WTC11 (cell line): ENCODE data around the gene FSTL4.

Experiments used
- PREB ChIP-seq: sonication (generic); formaldehyde crosslinking; IDR thresholded peaks from 2 replicates; pipeline ENCODE4 v1.8.1; 2022; ENCODE audit warnings: mild to moderate bottlenecking, missing genetic modification reagents, moderate library complexity, borderline replicate concordance
- TEAD4 ChIP-seq: sonication (generic); formaldehyde crosslinking; IDR thresholded peaks from 2 replicates; pipeline ENCODE4 v1.8.0; 2022; ENCODE audit warnings: mild to moderate bottlenecking, missing genetic modification reagents
- TF ChIP-seq, protein P1 (sequence below): sonication (generic); formaldehyde crosslinking; conservative IDR thresholded peaks from 2 replicates; pipeline ENCODE4 v1.8.1; 2023; ENCODE audit warnings: mild to moderate bottlenecking, low read depth, missing genetic modification reagents, moderate library complexity
- TF ChIP-seq, protein P2 (sequence below): fragments of 200-600 bp; IDR thresholded peaks from 2 replicates; pipeline ENCODE4 v1.8.0; 2022; ENCODE audit warnings: antibody characterized with exemption

GRCh38 chr5:133471699-133472098 lies 140.6 kb downstream of the FSTL4 start:
- no peak for TF ChIP-seq PREB (CRISPR knock-in tag)
- TF ChIP-seq, protein P1, sequence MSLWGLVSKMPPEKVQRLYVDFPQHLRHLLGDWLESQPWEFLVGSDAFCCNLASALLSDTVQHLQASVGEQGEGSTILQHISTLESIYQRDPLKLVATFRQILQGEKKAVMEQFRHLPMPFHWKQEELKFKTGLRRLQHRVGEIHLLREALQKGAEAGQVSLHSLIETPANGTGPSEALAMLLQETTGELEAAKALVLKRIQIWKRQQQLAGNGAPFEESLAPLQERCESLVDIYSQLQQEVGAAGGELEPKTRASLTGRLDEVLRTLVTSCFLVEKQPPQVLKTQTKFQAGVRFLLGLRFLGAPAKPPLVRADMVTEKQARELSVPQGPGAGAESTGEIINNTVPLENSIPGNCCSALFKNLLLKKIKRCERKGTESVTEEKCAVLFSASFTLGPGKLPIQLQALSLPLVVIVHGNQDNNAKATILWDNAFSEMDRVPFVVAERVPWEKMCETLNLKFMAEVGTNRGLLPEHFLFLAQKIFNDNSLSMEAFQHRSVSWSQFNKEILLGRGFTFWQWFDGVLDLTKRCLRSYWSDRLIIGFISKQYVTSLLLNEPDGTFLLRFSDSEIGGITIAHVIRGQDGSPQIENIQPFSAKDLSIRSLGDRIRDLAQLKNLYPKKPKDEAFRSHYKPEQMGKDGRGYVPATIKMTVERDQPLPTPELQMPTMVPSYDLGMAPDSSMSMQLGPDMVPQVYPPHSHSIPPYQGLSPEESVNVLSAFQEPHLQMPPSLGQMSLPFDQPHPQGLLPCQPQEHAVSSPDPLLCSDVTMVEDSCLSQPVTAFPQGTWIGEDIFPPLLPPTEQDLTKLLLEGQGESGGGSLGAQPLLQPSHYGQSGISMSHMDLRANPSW: no peak
- no peak for TF ChIP-seq TEAD4
- TF ChIP-seq, protein P2, sequence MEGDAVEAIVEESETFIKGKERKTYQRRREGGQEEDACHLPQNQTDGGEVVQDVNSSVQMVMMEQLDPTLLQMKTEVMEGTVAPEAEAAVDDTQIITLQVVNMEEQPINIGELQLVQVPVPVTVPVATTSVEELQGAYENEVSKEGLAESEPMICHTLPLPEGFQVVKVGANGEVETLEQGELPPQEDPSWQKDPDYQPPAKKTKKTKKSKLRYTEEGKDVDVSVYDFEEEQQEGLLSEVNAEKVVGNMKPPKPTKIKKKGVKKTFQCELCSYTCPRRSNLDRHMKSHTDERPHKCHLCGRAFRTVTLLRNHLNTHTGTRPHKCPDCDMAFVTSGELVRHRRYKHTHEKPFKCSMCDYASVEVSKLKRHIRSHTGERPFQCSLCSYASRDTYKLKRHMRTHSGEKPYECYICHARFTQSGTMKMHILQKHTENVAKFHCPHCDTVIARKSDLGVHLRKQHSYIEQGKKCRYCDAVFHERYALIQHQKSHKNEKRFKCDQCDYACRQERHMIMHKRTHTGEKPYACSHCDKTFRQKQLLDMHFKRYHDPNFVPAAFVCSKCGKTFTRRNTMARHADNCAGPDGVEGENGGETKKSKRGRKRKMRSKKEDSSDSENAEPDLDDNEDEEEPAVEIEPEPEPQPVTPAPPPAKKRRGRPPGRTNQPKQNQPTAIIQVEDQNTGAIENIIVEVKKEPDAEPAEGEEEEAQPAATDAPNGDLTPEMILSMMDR: no peak
